B cell (primary cell): ENCODE measurements around the gene WDR82. TPM values are rescaled to one million over a fixed set of nuclear protein-coding genes. Genes with fewer than 3 reads are reported as not detected.

Experiments
- ATAC-seq: fragments of 200-7000 bp; cut with Tn5 transposase; one replicate; pipeline ENCODE4 v1.10.0; 2021; ENCODE audit warnings: low read depth, mild to moderate bottlenecking, moderate number of reproducible peaks, moderate library complexity
- CTCF ChIA-PET: fragments of 350-600 bp; sonication (Branson Sonifier 250); formaldehyde crosslinking; loops from one replicate; lab custom pipeline; 2021; ENCODE audit warnings: antibody characterized with exemption, inconsistent platforms; lab: Charles Lee
- POLR2A ChIA-PET: fragments of 350-600 bp; sonication (Branson Sonifier 250); formaldehyde crosslinking; loops from one replicate; lab custom pipeline; 2021; ENCODE audit warnings: antibody characterized with exemption; lab: Charles Lee
- DNase-seq: peaks from one replicate; pipeline ENCODE4 v3.0.0; 2013
- H2AFZ ChIP-seq: 2 replicates; pipeline ENCODE4 v1.6.1; 2012; ENCODE audit warnings: mild to moderate bottlenecking, low read depth, low read length; ENCODE audit not compliant: insufficient read depth, poor library complexity, severe bottlenecking
- H3K27ac ChIP-seq, 2 donors: 1 replicate in 1 of 2; 2 replicates in 1 of 2; pipeline ENCODE4 v1.5.1; 2012 to 2013; ENCODE audit warnings: low read length in 2 of 2, mild to moderate bottlenecking in 2 of 2, moderate library complexity in 1 of 2
- H3K27me3 ChIP-seq, 4 experiments: fragments of 200-600 bp in 1 of 4; sonication (generic) in 1 of 4; replicated peaks in 1 of 4; 1 replicate in 2 of 4; 2 replicates in 2 of 4; pipeline versions ENCODE4 v1.6.1 to v1.7.0; 2013 to 2016; ENCODE audit warnings: low read length in 3 of 4, mild to moderate bottlenecking in 2 of 4, mixed read lengths in 1 of 4, moderate library complexity in 1 of 4; ENCODE audit not compliant: insufficient read depth in 4 of 4, control insufficient read depth in 3 of 4; ENCODE audit errors: control extremely low read depth in 1 of 4
- H3K36me3 ChIP-seq, 2 experiments: replicated peaks in 1 of 2; 1 replicate in 1 of 2; 2 replicates in 1 of 2; pipeline versions ENCODE4 v1.6.1 to v1.7.1; 2013; ENCODE audit warnings: low read length in 1 of 2; ENCODE audit not compliant: insufficient read depth in 2 of 2, control insufficient read depth in 1 of 2; ENCODE audit errors: control extremely low read depth in 1 of 2, extremely low read depth in 1 of 2
- H3K4me1 ChIP-seq, 2 donors: fragments of 200-600 bp in 1 of 2; sonication (generic) in 1 of 2; 1 replicate in 1 of 2; 2 replicates in 1 of 2; pipeline versions ENCODE4 v1.5.1 to v1.6.1; 2013 to 2017; ENCODE audit warnings: low read length in 2 of 2; ENCODE audit not compliant: control insufficient read depth in 2 of 2, insufficient read depth in 2 of 2
- H3K4me2 ChIP-seq: replicated peaks from 2 replicates; pipeline ENCODE3; 2012; ENCODE audit warnings: mild to moderate bottlenecking, low read depth, low read length; ENCODE audit not compliant: poor library complexity, severe bottlenecking
- H3K4me3 ChIP-seq, 5 experiments: fragments of 200-600 bp in 1 of 5; sonication (generic) in 1 of 5; 1 replicate in 3 of 5; 2 replicates in 2 of 5; pipeline versions ENCODE4 v1.5.1 to v1.7.0; 2011 to 2016; ENCODE audit warnings: low read length in 4 of 5, mild to moderate bottlenecking in 4 of 5, low read depth in 2 of 5, control low read depth in 1 of 5, moderate library complexity in 1 of 5; ENCODE audit not compliant: insufficient read depth in 1 of 5; ENCODE audit errors: control extremely low read depth in 1 of 5, extremely low read depth in 1 of 5
- H3K79me2 ChIP-seq: fragments of 200-600 bp; sonication (generic); one replicate; pipeline ENCODE4 v1.6.0; 2016; ENCODE audit warnings: low read length; ENCODE audit not compliant: control insufficient read depth, insufficient read depth
- H3K9ac ChIP-seq: fragments of 200-600 bp; sonication (generic); 2 replicates; pipeline ENCODE4 v1.6.1; 2017; ENCODE audit warnings: mild to moderate bottlenecking, low read length, moderate library complexity
- H3K9me3 ChIP-seq, 3 donors: one replicate each; pipeline versions ENCODE4 v1.6.1 to v1.7.1; 2013; ENCODE audit warnings: low read length in 2 of 3; ENCODE audit not compliant: control insufficient read depth in 2 of 3, insufficient read depth in 1 of 3; ENCODE audit errors: control extremely low read depth in 1 of 3
- H4K20me1 ChIP-seq: 2 replicates; pipeline ENCODE4 v1.6.0; 2012; ENCODE audit warnings: mild to moderate bottlenecking, low read length; ENCODE audit not compliant: insufficient read depth, control insufficient read depth, poor library complexity, severe bottlenecking
- H3K27ac Mint-ChIP-seq: one replicate; pipeline ENCODE4 v1.8.0; 2021; ENCODE audit warnings: mixed read lengths
- H3K27me3 Mint-ChIP-seq: one replicate; pipeline ENCODE4 v1.8.0; 2021; ENCODE audit warnings: mixed read lengths
- H3K4me1 Mint-ChIP-seq: one replicate; pipeline ENCODE4 v1.8.0; 2021; ENCODE audit warnings: mixed read lengths
- H3K4me3 Mint-ChIP-seq: one replicate; pipeline ENCODE4 v1.8.0; 2021; ENCODE audit warnings: mixed read lengths
- H3K9me3 Mint-ChIP-seq: one replicate; pipeline ENCODE4 v1.8.0; 2022; ENCODE audit warnings: mixed read lengths; ENCODE audit not compliant: insufficient read depth
- EZH2 ChIP-seq: IDR thresholded peaks from 2 replicates; pipeline ENCODE4 v1.6.1; 2012; ENCODE audit warnings: borderline replicate concordance, low read depth, mild to moderate bottlenecking, moderate library complexity, low read length; ENCODE audit not compliant: insufficient read depth, poor library complexity, severe bottlenecking
- WGBS: methylation state at CpG from one replicate; pipeline ENCODE4 v1.1.5; 2013; ENCODE audit warnings: missing lambda C conversion rate; ENCODE audit not compliant: insufficient coverage; 5-methylcytosine and 5-hydroxymethylcytosine counted together
- intact Hi-C: fragments of 100-400 bp; cut with micrococcal nuclease; formaldehyde crosslinking; loops from one replicate; pipeline ENCODE4 v1.10.0; 2022
- polyA plus RNA-seq: library from polyadenylated mRNA; depleted of rRNA; stranded (reverse); fragments of >200 nt; gene quantifications from 2 replicates; pipeline ENCODE4 v1.2.3, GENCODE V29; 2012
- total RNA-seq, 2 donors: library from RNA; stranded (reverse); fragments of 120-200 nt in 1 of 2; gene quantifications; 1 replicate in 1 of 2; 2 replicates in 1 of 2; pipeline versions ENCODE4 v1.2.3 to v1.2.4, GENCODE V29; 2013 to 2022
- TF ChIP-seq, protein P1 (sequence below): fragments of 200-600 bp; IDR thresholded peaks from one replicate; pipeline ENCODE4 v1.8.0; 2022; ENCODE audit warnings: antibody characterized with exemption, mild to moderate bottlenecking

The WDR82 gene
- total and polyA plus RNA-seq, 2 donors (not counting 1 experiment from before 2014, with no cell fraction given): 27.8 to 101 TPM

DNA sequence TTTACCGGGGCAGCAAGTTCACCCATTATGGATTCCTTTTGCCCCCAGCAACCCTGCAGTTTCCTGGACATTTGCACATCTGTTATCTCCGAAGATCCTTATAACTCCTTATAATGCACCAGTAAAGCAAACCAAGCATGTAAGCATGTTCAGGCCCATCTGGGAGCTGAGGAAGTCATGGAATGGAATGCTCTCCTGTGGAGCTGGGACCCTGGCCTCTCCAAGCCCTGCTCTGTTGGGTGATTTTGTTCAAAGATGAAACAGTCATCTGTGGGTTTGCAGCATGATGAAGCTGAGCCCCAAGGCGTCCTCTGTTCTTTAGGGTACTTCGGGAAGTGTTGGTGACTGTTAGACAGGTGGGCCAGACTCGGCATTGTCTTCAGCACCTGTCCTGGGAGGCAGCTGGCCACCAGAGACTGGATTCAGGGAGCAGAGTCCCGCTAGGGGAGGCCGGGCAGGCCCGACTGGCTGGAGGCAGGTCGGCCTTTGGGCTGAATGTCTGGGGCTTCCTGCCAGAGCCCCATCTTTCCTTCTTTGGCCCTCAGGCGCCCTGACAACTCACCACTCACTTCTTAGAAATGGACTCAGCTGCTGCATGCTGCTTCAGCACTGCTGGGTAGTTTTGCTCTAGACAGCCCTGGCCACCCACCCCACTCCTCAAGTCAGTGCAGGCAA, 41.6 kb upstream of the WDR82 start:
- Mint-ChIP-seq H3K27ac (no peak overlapping the region), H3K4me3 (no peak overlapping the region), H3K27me3 (no peaks in the 10 kb centered on the region), H3K9me3 (no peaks in the 10 kb centered on the region), H3K4me1 (peaks cover 25% of the 10 kb centered on the region)
- intact Hi-C loops: no loop called here
- no peak overlapping the region for H3K27ac ChIP-seq
- no peak overlapping the region for H3K9ac ChIP-seq
- H3K36me3 ChIP-seq: peaks cover 0 to 6% of the 10 kb centered on the region in 2 experiments
- H4K20me1 ChIP-seq: no peaks in the 10 kb centered on the region
- no peak for DNase-seq
- no peaks in the 10 kb centered on the region for H3K27me3 ChIP-seq
- ATAC-seq: no peak
- no peak overlapping the region for H3K4me2 ChIP-seq
- no peak overlapping the region for H3K4me3 ChIP-seq
- TF ChIP-seq, protein P1, sequence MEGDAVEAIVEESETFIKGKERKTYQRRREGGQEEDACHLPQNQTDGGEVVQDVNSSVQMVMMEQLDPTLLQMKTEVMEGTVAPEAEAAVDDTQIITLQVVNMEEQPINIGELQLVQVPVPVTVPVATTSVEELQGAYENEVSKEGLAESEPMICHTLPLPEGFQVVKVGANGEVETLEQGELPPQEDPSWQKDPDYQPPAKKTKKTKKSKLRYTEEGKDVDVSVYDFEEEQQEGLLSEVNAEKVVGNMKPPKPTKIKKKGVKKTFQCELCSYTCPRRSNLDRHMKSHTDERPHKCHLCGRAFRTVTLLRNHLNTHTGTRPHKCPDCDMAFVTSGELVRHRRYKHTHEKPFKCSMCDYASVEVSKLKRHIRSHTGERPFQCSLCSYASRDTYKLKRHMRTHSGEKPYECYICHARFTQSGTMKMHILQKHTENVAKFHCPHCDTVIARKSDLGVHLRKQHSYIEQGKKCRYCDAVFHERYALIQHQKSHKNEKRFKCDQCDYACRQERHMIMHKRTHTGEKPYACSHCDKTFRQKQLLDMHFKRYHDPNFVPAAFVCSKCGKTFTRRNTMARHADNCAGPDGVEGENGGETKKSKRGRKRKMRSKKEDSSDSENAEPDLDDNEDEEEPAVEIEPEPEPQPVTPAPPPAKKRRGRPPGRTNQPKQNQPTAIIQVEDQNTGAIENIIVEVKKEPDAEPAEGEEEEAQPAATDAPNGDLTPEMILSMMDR: no peak
- no peak for TF ChIP-seq EZH2
- ChIA-PET POLR2A (interaction anchor here (0.6 kb wide), 1 partner anchor 323 kb away, joined by 4 read pairs; no protein-coding TSS in a partner anchor), CTCF (interaction anchor here (1.1 to 5.2 kb wide), 3 partner anchors 9 to 42 kb away, joined by 3 to 29 read pairs (median 4); partner anchors contain the start of gene WDR82)
- no peak overlapping the region for H2AFZ ChIP-seq
- 93% methylated on average over 9 of the region's 10 CpGs for WGBS
- peaks cover 4 to 16% of the 10 kb centered on the region in 2 donors for H3K4me1 ChIP-seq
- H3K79me2 ChIP-seq: no peaks in the 10 kb centered on the region
- no peaks in the 10 kb centered on the region for H3K9me3 ChIP-seq

DNA sequence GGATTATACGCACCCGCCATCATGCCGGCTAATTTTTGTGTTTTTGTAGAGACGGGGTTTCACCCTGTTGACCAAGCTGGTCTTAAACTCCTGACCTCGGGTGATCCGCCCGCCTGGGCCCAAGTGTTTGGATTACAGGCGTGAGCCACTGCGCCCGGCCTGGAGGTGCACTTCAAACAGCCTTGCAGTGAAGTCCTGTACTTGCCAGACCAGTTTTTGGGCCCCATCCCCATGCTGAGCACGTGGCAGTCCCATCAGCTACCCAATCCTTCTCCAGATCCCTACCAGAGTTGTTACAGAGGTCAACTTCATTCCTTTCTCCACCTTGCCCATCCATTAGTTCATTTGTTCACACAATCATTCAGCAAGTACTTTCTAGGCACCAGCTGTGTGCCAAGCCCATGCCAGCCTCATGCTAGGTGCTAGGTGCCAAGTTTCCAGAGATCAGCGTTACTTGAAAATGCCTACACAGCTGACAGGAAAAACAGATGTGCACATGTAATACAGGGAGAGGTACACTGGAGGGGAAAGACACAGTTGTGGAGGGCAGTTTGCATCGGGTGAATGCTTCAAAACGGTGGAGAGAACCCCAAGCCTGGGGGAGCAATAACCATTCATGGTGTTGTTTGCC, 39.9 kb upstream of the WDR82 start:
- intact Hi-C loops: no loop called here
- no peaks in the 10 kb centered on the region for H3K27me3 Mint-ChIP-seq

More for the DNA sequence above, 39.9 kb upstream of the WDR82 start:
- ChIA-PET CTCF (interaction anchor here (1.4 to 5.2 kb wide), 3 partner anchors 18 to 26 kb away, joined by 4 to 29 read pairs (median 8); no protein-coding TSS in a partner anchor), POLR2A (interaction anchor here (1.0 to 1.6 kb wide), 5 partner anchors 11 to 93 kb away, joined by 3 to 7 read pairs (median 4); partner anchors contain the start of genes GLYCTK, TLR9 and WDR82)
- H3K4me1 Mint-ChIP-seq: peaks cover 42% of the 10 kb centered on the region
- Histone ChIP-seq H2AFZ (no peak overlapping the region), H3K79me2 (peaks cover 6% of the 10 kb centered on the region), H3K4me1 (peaks cover 16 to 34% of the 10 kb centered on the region in 2 donors), H3K9ac (no peak overlapping the region), H3K4me3 (no peak overlapping the region), H3K4me2 (no peak overlapping the region), H3K9me3 (no peaks in the 10 kb centered on the region), H4K20me1 (no peaks in the 10 kb centered on the region), H3K27me3 (no peaks in the 10 kb centered on the region), H3K27ac (no peak overlapping the region), H3K36me3 (peaks cover 0 to 6% of the 10 kb centered on the region in 2 experiments)
- 93% methylated on average over 14 of the region's 14 CpGs for WGBS
- no peak for TF ChIP-seq EZH2
- TF ChIP-seq, protein P1: no peak
- H3K4me3 Mint-ChIP-seq: peak overlapping the region; percentile 2
- ATAC-seq (no peak), DNase-seq (no peak)
- no peaks in the 10 kb centered on the region for H3K9me3 Mint-ChIP-seq
- H3K27ac Mint-ChIP-seq: peak overlapping the region; percentile 4
